Suprapubic skin (tissue), 4 donors: ENCODE data around the gene RAB40B. TPM values are rescaled to one million over a fixed set of nuclear protein-coding genes. Genes with fewer than 3 reads are reported as not detected.
"Not testable (repeated sequence)": the region's sequence is repeated elsewhere in the genome, so short reads cannot be mapped to it uniquely, and the experiment has no call there.

Experiments used
- DNase-seq, 2 donors: peaks; one replicate each; pipeline ENCODE4 v3.0.0-alpha.2; 2019; ENCODE audit warnings: low spot score in 2 of 2
- H3K27ac ChIP-seq: fragments of 200-600 bp; sonication (generic); one replicate; pipeline ENCODE4 v1.5.1; 2019
- H3K27me3 ChIP-seq: fragments of 200-600 bp; sonication (generic); one replicate; pipeline ENCODE4 v1.5.1; 2019
- H3K36me3 ChIP-seq: fragments of 200-600 bp; sonication (generic); one replicate; pipeline ENCODE4 v1.5.1; 2019
- H3K4me1 ChIP-seq: fragments of 200-600 bp; sonication (generic); one replicate; pipeline ENCODE4 v1.5.1; 2019
- H3K4me3 ChIP-seq: fragments of 200-600 bp; sonication (generic); one replicate; pipeline ENCODE4 v1.5.1; 2019; ENCODE audit warnings: mild to moderate bottlenecking
- H3K9me3 ChIP-seq: fragments of 200-600 bp; sonication (generic); one replicate; pipeline ENCODE4 v1.5.1; 2019
- CTCF ChIP-seq, 2 donors: fragments of 200-600 bp in 1 of 2; fragments of 450-650 bp in 1 of 2; sonication (generic) in 1 of 2; IDR thresholded peaks; one replicate each; pipeline ENCODE4 v1.5.1; 2016 to 2019; ENCODE audit warnings: antibody characterized with exemption in 2 of 2, mild to moderate bottlenecking in 1 of 2, moderate library complexity in 1 of 2
- EP300 ChIP-seq: sonication (generic); formaldehyde crosslinking; IDR thresholded peaks from one replicate; pipeline ENCODE4 v1.6.1; 2017; ENCODE audit warnings: antibody characterized with exemption
- POLR2A ChIP-seq, 2 donors: fragments of 450-650 bp; IDR thresholded peaks; one replicate each; pipeline ENCODE4 v1.6.1; 2017; ENCODE audit warnings: antibody characterized with exemption in 2 of 2, mild to moderate bottlenecking in 2 of 2, moderate library complexity in 2 of 2
- POLR2AphosphoS5 ChIP-seq, 3 donors: sonication (generic); formaldehyde crosslinking; IDR thresholded peaks; one replicate each; pipeline ENCODE4 v1.6.1; 2017; ENCODE audit warnings: antibody characterized with exemption in 3 of 3
- WGBS: methylation state at CpG from one replicate; pipeline ENCODE4 v1.1.5; 2018; 5-methylcytosine and 5-hydroxymethylcytosine counted together
- total RNA-seq, 4 donors: library from RNA; depleted of rRNA; stranded (reverse); fragments of >200 nt; gene quantifications; one replicate each; pipeline ENCODE4 v1.1.0, GENCODE V29; 2016

RAB40B gene
- total RNA-seq, 4 donors from 2014 or later = 15.9 to 24.3 (median 21.6) TPM

DNA sequence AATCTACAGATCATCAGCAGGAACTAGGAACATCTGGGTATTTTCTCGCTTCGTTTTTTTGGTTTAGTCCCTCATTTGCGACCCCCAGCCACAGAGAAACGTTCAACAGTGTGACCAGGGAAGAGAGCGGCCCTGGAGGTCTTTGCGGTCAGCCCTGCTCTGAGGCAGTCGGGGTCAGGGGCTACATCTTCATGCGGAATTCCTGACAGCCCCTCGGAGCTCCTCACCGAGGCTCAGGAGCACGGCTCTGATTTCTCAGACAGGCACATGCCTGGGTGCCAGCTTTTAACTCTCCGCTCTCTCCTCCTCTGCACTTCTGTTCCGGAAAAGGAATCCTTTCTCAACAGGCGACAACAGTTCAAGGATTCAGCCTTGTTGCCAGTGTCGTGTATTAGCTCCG lies 42.2 kb downstream of the RAB40B start:
- DNase-seq = no peak
- WGBS = 95% methylated on average over 16 of the region's 16 CpGs
- Histone ChIP-seq H3K4me1 (no peaks in the 10 kb centered on the region), H3K27me3 (no peaks in the 10 kb centered on the region), H3K4me3 (no peak overlapping the region), H3K9me3 (no peaks in the 10 kb centered on the region), H3K27ac (no peak overlapping the region), H3K36me3 (peaks cover 38% of the 10 kb centered on the region)
- TF ChIP-seq POLR2AphosphoS5 (IDR thresholded peaks at IDR 0.05) (no peak), CTCF (IDR thresholded peaks at IDR 0.05) (no peak), POLR2A (IDR thresholded peaks at IDR 0.05) (no peak), EP300 (no peak)

DNA sequence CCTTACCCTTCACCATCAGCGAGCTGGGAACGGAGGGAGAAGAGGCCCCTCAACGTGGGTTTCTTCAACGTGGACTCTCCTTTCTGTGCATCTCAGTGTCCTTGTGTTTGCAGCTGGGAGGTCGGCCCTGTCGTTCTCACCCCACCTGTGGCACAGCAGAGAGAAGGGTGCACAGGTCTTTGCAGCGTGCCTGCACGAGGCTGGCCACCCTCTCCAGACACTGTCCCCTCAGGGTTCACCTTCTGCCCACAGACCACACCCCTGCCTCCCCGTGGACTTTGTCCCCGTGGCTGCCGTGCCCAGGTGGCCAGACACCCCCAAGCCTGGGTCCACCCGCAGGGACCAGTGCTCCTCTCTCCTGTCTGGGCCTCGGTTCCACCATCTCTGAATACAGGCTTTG lies 43.0 kb downstream of the RAB40B start:
- no peaks in the 10 kb centered on the region for H3K4me1 ChIP-seq
- no peaks in the 10 kb centered on the region for H3K9me3 ChIP-seq
- WGBS = 76% methylated on average over 13 of the region's 13 CpGs
- peak overlapping the region; percentile 7 for H3K27ac ChIP-seq
- no peak overlapping the region for H3K4me3 ChIP-seq
- H3K27me3 ChIP-seq = no peaks in the 10 kb centered on the region
- no peak for TF ChIP-seq POLR2A (IDR thresholded peaks at IDR 0.05)
- no peak for TF ChIP-seq POLR2AphosphoS5 (IDR thresholded peaks at IDR 0.05)
- no peak for TF ChIP-seq EP300
- no peak for TF ChIP-seq CTCF (IDR thresholded peaks at IDR 0.05)
- peaks cover 32% of the 10 kb centered on the region for H3K36me3 ChIP-seq
- DNase-seq = no peak

DNA sequence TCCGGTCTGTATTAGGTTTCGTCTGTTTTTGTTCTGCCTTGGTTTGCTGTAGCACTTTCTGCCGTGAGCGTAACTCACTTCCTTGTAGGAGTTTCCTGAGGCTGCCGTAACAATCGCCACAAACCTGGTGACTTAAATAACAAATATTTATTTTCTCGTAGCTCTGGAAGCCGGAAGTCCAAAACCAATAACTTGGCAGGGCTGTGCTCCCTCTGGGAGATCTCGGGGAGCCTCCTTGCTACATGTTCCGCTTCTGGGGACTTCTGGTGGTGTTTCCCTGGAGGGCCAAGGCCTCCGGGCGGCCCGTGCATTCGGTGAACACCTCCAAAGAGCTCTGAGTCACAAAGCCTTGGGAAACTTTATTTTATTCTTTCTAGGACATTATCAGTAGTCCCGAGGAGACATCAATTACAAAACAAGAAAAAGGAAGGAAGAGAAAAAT lies 43.4 kb downstream of the RAB40B start:
- H3K9me3 ChIP-seq = no peaks in the 10 kb centered on the region
- H3K27me3 ChIP-seq = no peaks in the 10 kb centered on the region
- H3K27ac ChIP-seq = peak overlapping the region; percentile 7
- no peak for DNase-seq
- TF ChIP-seq POLR2AphosphoS5 (IDR thresholded peaks at IDR 0.05) (no peak), EP300 (no peak), CTCF (IDR thresholded peaks at IDR 0.05) (no peak), POLR2A (IDR thresholded peaks at IDR 0.05) (no peak)
- peaks cover 28% of the 10 kb centered on the region for H3K36me3 ChIP-seq
- WGBS = 69% methylated on average over 15 of the region's 15 CpGs
- no peaks in the 10 kb centered on the region for H3K4me1 ChIP-seq
- no peak overlapping the region for H3K4me3 ChIP-seq

DNA sequence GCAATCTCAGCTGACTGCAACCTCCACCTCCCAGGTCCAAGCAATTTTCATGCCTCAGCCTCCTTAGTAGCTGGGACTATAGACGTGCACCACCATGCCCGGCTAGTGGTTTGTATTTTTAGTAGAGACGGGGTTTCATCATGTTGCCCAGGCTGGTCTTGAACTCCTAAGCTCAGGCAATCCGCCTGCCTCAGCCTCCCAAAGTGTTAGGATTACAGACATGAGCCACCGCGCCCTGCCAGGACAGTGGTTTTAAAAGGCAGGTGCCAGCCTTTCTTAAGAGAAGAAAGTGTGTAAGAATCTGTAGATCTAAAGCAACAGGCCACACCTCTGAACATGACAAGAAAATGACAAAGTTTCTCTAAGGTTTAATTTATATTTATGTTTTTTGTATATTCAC lies 43.9 kb downstream of the RAB40B start:
- peak overlapping the region; percentile 40 for H3K27ac ChIP-seq
- not testable (repeated sequence) for H3K27me3 ChIP-seq, H3K4me1 ChIP-seq, H3K4me3 ChIP-seq, H3K9me3 ChIP-seq, DNase-seq
- WGBS = 87% methylated on average over 6 of the region's 6 CpGs
- peaks cover 23% of the 10 kb centered on the region for H3K36me3 ChIP-seq

DNA sequence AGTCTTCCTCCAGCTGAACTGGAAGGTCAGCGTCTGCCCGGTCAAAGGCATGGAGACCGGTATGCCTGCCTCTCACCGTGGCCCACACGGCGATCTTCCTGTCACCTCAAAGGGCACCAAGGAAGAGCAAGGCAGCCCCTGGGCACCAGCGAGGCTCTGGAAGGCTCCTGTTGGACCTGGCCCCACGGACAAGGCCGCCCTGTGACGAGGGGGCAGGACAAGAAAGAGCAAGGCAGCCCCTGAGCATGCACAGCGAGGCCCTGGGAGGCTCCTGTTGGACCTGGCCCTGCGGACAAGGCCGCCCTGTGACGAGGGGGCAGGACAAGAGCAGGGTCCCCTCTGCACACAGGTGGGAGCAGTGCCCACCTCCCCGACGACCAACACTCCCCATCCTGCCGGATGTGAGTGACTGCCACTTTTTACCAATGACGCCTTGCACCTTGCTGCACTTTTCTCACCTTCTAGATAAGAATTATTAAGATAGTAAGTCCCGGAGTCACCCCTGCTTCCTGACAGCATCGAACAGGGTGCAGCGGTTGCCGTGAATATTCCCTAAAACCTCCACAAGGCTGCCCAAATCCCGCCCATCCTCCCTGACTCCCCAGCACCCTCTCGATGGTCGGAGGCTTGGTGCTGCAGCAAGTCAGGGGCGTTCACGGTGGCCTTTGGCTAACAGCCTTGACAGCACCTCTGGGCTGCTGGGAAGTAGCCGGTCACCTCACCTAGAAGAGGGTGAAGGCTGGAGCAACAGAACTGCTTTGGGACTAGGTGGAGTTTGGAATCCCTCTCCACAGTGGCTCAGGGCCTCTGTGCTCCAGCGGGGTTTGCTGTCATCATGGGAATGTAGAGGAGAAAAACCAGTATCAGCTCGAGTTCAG lies 44.6 kb downstream of the RAB40B start:
- TF ChIP-seq POLR2A (IDR thresholded peaks at IDR 0.05) (no peak), EP300 (no peak), POLR2AphosphoS5 (IDR thresholded peaks at IDR 0.05) (no peak), CTCF (IDR thresholded peaks at IDR 0.05) (no peak)
- H3K27ac ChIP-seq = peak overlapping the region; percentile 40
- 86% methylated on average over 27 of the region's 30 CpGs for WGBS
- peaks cover 16% of the 10 kb centered on the region for H3K36me3 ChIP-seq
- no peaks in the 10 kb centered on the region for H3K27me3 ChIP-seq
- H3K4me3 ChIP-seq = no peak overlapping the region
- no peak for DNase-seq
- H3K4me1 ChIP-seq = peaks cover 3% of the 10 kb centered on the region
- no peaks in the 10 kb centered on the region for H3K9me3 ChIP-seq
